Fibroblast of the aortic adventitia (primary cell): ENCODE data around the gene STK24. TPM values are rescaled to one million over a fixed set of nuclear protein-coding genes. Genes with fewer than 3 reads are reported as not detected.

Experiments used
- DNase-seq: peaks from one replicate; pipeline ENCODE4 v3.0.0-alpha.2; 2010; ENCODE audit warnings: low read depth
- H3K4me3 ChIP-seq: 2 replicates; pipeline ENCODE4 v1.5.1; 2011; ENCODE audit warnings: low read depth, mild to moderate bottlenecking, control low read depth, low read length, moderate library complexity
- CTCF ChIP-seq: IDR thresholded peaks from 2 replicates; pipeline ENCODE4 v1.5.1; 2011; ENCODE audit warnings: mild to moderate bottlenecking, low read length, control low read depth, inconsistent platforms; ENCODE audit not compliant: insufficient read depth
- total RNA-seq: library from RNA; depleted of rRNA; stranded (reverse); fragments of >200 nt; gene quantifications from 2 replicates; pipeline ENCODE4 v1.2.3, GENCODE V29; 2012; ENCODE audit warnings: low replicate concordance

The STK24 gene
- total RNA-seq, 1 donor, result 64.0 TPM

GRCh38 chr13:98540476-98540875 is 36.4 kb downstream of the STK24 start:
- H3K4me3 ChIP-seq, result no peak overlapping the region
- DNase-seq, result no peak
- TF ChIP-seq CTCF, result no peak

GRCh38 chr13:98539666-98540065 is 37.2 kb downstream of the STK24 start:
- no peak for DNase-seq
- no peak overlapping the region for H3K4me3 ChIP-seq
- TF ChIP-seq CTCF, result no peak

- no peak overlapping the region for H3K4me3 ChIP-seq
- TF ChIP-seq CTCF, result no peak
- no peak for DNase-seq
These were observed 38.0 kb downstream of the STK24 start for GRCh38 chr13:98538876-98539275.

GRCh38 chr13:98537740-98538139 is 39.2 kb downstream of the STK24 start:
- DNase-seq, result no peak
- no peak for TF ChIP-seq CTCF

GRCh38 chr13:98537306-98537705 is 39.6 kb downstream of the STK24 start:
- no peak for TF ChIP-seq CTCF
- no peak for DNase-seq
- no peak overlapping the region for H3K4me3 ChIP-seq

More at GRCh38 chr13:98537740-98538139, 39.2 kb downstream of the STK24 start:
- no peak overlapping the region for H3K4me3 ChIP-seq

GRCh38 chr13:98536729-98537128 is 40.2 kb downstream of the STK24 start:
- H3K4me3 ChIP-seq, result no peak overlapping the region
- TF ChIP-seq CTCF, result no peak
- DNase-seq, result no peak

GRCh38 chr13:98535501-98536354 is 41.2 kb downstream of the STK24 start:
- DNase-seq, result no peak
- no peak overlapping the region for H3K4me3 ChIP-seq

More at GRCh38 chr13:98535501-98536354, 41.2 kb downstream of the STK24 start:
- TF ChIP-seq CTCF, result no peak
